ENCODE results near the gene FHL2.

GRCh38 chr2:105438104-105438929 is 39.5 kb upstream of the FHL2 start:
- TF ChIP-seq CTCF (conservative IDR thresholded peaks at IDR 0.05; ENCODE audit: low read length) (no peak), EZH2phosphoT487 (IDR thresholded peaks at IDR 0.05; ENCODE audit: borderline replicate concordance, low read depth, low read length) (no peak)

Data from OCI-LY7 (cell line).